HepG2 (cell line): Measurements from ENCODE around the gene MAEA. TPM values are rescaled to one million over a fixed set of nuclear protein-coding genes. Genes with fewer than 3 reads are reported as not detected.

Experiments used
- HDAC1 ChIP-seq: sonication (generic); formaldehyde crosslinking; IDR thresholded peaks from 2 replicates; pipeline ENCODE4 v1.5.1; 2020; ENCODE audit warnings: mild to moderate bottlenecking, missing genetic modification reagents
- TRIM24 ChIP-seq: sonication (generic); formaldehyde crosslinking; IDR thresholded peaks from 2 replicates; pipeline ENCODE4 v1.8.0; 2022; ENCODE audit warnings: mild to moderate bottlenecking, missing genetic modification reagents
- ZNF143 ChIP-seq: sonication (generic); formaldehyde crosslinking; IDR thresholded peaks from 2 replicates; pipeline ENCODE4 v1.4.0; 2020; ENCODE audit warnings: missing genetic modification reagents
- ZNF331 ChIP-seq: sonication (generic); formaldehyde crosslinking; IDR thresholded peaks from 2 replicates; pipeline ENCODE4 v1.4.0; 2020; ENCODE audit warnings: missing genetic modification reagents
- ZNF543 ChIP-seq: sonication (generic); formaldehyde crosslinking; IDR thresholded peaks from 2 replicates; pipeline ENCODE4 v1.4.0; 2020; ENCODE audit warnings: mild to moderate bottlenecking, missing genetic modification reagents
- polyA plus RNA-seq, 8 experiments: library from polyadenylated mRNA; depleted of rRNA in 3 of 8; stranded (reverse) in 7 of 8; unstranded in 1 of 8; fragments of >200 nt; fragmentation: Illumina TruSeq in 4 of 8; extraction: Trizol in 4 of 8; gene quantifications; 2 replicates each; pipeline versions ENCODE4 v1.2.1 to v1.2.3, GENCODE V29; 2011 to 2016; ENCODE audit warnings: low read depth in 4 of 8, missing spikeins in 1 of 8, mixed read lengths in 1 of 8; ENCODE audit not compliant: insufficient read depth in 1 of 8
- total RNA-seq, 5 experiments: library from RNA; depleted of rRNA; stranded (reverse); fragments of >200 nt; fragmentation: Illumina TruSeq; extraction: Trizol; gene quantifications; 2 replicates each; pipeline ENCODE4 v1.2.3, GENCODE V29; 2016; ENCODE audit warnings: low read depth in 1 of 5
- TF ChIP-seq, protein P1 (sequence below): sonication (generic); formaldehyde crosslinking; IDR thresholded peaks from 2 replicates; pipeline ENCODE4 v1.4.0; 2020; ENCODE audit warnings: missing genetic modification reagents, borderline replicate concordance
- TF ChIP-seq, protein P2 (sequence below): sonication (generic); formaldehyde crosslinking; IDR thresholded peaks from 2 replicates; pipeline ENCODE4 v1.5.1; 2020; ENCODE audit warnings: missing genetic modification reagents, mild to moderate bottlenecking, borderline replicate concordance
- TF ChIP-seq, protein P3 (sequence below): IDR thresholded peaks from 2 replicates; pipeline ENCODE4 v1.6.1; 2018; ENCODE audit warnings: missing genetic modification reagents

The MAEA gene
- total and polyA plus RNA-seq, 2 of the 13 experiments (the other 11 are each of a cell fraction or from before 2014, with no cell fraction given), result 52.0 to 57.1 TPM

DNA sequence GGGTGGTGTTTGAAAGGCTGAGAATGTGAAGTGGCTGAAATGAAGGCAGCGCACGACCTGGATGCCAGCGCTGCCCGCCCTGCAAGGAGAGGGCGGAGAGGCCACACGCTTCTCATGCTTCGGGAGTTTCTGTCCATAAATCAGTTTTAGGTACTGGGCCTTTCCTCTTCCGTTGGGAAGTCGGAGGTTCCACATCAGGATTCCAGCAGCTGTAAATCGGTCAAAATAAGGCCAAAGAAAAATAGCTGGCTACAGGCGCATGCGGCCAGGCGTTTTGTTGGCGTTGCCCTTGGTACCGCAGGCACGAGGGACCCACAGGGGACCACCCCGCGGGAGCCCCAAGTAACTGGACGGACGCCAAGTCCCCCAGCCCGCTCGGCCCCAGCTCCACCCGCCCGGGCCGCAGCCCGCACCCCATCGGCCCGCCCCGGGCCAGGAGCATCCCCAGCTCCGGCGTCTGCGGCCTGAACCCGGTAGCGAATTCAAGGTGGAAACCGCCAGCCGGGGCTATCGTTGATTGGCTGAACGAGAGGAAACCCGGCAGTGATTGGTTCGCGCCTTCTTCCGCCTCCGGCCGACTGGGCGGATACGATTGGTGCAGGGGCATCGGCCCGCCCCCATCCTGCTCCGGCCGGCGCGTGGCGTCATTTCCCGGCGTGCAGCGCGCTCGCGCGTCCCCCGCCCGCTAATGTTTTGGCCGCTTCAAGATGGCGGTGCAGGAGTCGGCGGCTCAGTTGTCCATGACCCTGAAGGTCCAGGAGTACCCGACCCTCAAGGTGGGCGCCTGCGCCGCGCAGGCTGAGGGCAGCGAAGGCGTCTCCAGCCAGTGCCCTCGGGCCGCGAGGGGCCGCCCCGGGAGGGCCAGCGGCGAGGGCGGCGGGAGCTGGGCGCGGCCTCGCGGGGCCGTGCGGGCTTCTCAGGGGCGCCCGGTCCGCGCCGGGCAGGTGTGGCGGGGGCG is at the start of gene MAEA (continued):
- TF ChIP-seq ZNF143 (CRISPR knock-in tag), result peak; percentile 91
- peak; percentile 49; the same call in 1 of the 2 replicates for TF ChIP-seq ZNF331
- TF ChIP-seq, protein P1, sequence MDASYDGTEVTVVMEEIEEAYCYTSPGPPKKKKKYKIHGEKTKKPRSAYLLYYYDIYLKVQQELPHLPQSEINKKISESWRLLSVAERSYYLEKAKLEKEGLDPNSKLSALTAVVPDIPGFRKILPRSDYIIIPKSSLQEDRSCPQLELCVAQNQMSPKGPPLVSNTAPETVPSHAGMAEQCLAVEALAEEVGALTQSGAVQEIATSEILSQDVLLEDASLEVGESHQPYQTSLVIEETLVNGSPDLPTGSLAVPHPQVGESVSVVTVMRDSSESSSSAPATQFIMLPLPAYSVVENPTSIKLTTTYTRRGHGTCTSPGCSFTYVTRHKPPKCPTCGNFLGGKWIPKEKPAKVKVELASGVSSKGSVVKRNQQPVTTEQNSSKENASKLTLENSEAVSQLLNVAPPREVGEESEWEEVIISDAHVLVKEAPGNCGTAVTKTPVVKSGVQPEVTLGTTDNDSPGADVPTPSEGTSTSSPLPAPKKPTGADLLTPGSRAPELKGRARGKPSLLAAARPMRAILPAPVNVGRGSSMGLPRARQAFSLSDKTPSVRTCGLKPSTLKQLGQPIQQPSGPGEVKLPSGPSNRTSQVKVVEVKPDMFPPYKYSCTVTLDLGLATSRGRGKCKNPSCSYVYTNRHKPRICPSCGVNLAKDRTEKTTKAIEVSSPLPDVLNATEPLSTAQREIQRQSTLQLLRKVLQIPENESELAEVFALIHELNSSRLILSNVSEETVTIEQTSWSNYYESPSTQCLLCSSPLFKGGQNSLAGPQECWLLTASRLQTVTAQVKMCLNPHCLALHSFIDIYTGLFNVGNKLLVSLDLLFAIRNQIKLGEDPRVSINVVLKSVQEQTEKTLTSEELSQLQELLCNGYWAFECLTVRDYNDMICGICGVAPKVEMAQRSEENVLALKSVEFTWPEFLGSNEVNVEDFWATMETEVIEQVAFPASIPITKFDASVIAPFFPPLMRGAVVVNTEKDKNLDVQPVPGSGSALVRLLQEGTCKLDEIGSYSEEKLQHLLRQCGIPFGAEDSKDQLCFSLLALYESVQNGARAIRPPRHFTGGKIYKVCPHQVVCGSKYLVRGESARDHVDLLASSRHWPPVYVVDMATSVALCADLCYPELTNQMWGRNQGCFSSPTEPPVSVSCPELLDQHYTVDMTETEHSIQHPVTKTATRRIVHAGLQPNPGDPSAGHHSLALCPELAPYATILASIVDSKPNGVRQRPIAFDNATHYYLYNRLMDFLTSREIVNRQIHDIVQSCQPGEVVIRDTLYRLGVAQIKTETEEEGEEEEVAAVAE (CRISPR knock-in tag), result peak; percentile 22; the same call in 1 of the 2 replicates
- 0 out of 2 replicates have a peak, but pooled peaks have one; percentile 26 for TF ChIP-seq ZNF543
- TF ChIP-seq, protein P2, sequence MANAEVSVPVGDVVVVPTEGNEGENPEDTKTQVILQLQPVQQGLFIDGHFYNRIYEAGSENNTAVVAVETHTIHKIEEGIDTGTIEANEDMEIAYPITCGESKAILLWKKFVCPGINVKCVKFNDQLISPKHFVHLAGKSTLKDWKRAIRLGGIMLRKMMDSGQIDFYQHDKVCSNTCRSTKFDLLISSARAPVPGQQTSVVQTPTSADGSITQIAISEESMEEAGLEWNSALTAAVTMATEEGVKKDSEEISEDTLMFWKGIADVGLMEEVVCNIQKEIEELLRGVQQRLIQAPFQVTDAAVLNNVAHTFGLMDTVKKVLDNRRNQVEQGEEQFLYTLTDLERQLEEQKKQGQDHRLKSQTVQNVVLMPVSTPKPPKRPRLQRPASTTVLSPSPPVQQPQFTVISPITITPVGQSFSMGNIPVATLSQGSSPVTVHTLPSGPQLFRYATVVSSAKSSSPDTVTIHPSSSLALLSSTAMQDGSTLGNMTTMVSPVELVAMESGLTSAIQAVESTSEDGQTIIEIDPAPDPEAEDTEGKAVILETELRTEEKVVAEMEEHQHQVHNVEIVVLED, result peak; percentile 94
- peak; percentile 91 for TF ChIP-seq HDAC1 (CRISPR knock-in tag)
- no peak for TF ChIP-seq TRIM24 (CRISPR knock-in tag)
- TF ChIP-seq, protein P3, sequence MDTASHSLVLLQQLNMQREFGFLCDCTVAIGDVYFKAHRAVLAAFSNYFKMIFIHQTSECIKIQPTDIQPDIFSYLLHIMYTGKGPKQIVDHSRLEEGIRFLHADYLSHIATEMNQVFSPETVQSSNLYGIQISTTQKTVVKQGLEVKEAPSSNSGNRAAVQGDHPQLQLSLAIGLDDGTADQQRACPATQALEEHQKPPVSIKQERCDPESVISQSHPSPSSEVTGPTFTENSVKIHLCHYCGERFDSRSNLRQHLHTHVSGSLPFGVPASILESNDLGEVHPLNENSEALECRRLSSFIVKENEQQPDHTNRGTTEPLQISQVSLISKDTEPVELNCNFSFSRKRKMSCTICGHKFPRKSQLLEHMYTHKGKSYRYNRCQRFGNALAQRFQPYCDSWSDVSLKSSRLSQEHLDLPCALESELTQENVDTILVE (CRISPR knock-in tag), result no peak
